GM19397 (cell line): ENCODE data around the gene CDYL.
"Not testable (repeated sequence)": the region's sequence is repeated elsewhere in the genome, so short reads cannot be mapped to it uniquely, and the experiment has no call there.

Source experiments
- ATAC-seq: cut with Tn5 transposase; IDR thresholded peaks from one replicate; pipeline ENCODE4 v1.9.1; 2021; ENCODE audit warnings: mild to moderate bottlenecking, moderate library complexity; ENCODE audit not compliant: unreplicated experiment

Gene CDYL

DNA sequence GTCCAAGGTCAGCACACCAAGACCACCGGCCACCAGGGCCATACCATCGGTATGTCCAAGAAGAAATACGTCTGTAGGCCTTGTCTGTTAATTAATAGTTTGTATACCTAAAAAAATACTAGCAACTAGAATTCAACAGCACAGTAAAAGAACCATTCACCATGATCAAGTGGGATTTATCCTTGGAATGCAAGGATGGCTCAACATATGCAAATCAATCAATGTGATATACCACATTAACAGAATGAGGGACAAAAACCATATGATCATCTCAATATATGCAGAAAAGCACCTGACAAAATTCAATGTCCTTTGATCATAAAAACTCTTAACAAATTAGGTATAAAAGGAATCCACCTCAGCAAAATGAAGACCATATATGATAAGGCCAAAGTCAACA lies 203.2 kb downstream of the CDYL start:
- ATAC-seq, result no peak

DNA sequence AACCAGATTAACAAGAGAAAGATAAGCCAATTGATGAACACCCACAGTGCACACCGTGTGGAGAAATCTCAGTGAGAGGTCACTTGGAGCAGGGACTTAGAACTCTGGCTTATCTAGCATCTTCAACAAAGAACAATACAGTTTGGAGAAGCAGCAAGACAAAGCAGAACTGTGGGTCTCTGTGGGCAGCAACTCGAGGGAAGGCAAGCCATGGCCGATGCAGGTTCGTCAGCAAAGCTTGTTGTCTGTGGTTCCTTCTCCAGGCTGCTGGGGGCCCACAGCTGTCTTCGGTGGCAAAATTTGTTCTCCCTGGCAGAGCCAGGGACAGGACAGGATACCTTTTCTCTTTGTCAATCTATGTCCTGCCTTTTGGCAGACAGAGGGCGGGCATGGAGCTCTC lies 205.6 kb downstream of the CDYL start:
- no peak for ATAC-seq

DNA sequence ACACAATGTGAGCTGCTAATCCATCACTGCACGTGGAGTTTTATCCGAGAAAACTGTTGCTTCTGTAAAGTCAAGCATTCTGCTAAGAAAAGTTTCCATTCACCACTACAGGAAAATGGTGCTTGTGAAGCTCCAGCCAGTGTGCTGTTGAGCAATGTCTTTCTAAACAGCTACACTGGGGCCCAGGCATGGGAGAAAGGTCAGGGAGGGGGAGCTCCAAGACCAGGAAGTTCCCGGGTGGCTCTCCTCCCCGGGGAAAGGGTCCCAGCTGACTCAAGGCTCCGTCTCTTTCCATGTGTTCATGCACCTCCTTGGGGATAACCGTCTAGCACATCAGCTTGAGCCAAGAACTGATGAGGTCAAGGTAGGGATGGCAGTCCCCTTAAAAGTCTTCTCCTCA lies 207.1 kb downstream of the CDYL start:
- no peak for ATAC-seq

DNA sequence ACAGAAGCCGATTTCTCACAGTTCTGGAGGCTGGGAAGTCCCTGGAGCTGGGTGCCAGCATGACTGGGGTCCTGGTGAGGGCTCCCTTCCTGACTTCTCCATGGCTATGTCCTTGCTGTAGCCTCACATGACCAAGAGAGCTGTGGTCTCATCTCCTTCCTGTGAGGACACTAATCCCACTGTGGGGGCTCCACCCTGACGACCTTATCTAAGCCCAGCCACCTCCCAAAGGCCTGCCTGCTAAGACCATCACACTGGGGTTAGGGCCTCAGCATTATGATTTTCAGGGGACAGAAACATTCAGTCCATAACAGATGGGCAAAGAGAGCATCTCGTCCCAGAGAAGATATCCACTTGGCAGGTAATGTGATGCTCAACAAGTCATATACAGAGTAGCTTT lies 210.8 kb downstream of the CDYL start:
- no peak for ATAC-seq

DNA sequence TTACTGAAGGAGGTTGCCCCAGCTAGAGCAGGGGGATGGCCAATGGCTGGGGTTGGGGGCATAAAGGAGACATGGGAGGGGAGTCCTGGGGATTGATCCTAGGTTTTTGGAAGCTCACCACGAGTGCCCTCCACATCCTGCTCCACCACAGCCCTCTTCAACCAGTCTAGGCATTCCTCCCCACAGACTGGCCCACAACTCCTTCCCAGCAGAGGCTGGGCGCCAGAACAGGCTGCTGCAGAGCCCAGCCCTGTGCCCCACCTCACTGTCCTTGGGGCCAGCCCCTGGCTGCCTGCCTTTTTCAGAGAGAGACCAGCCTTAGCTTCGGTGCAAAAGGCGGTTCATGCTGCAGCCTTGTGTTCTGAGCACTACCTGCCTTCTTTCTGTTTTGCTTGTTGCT lies 211.2 kb downstream of the CDYL start:
- ATAC-seq, result no peak

DNA sequence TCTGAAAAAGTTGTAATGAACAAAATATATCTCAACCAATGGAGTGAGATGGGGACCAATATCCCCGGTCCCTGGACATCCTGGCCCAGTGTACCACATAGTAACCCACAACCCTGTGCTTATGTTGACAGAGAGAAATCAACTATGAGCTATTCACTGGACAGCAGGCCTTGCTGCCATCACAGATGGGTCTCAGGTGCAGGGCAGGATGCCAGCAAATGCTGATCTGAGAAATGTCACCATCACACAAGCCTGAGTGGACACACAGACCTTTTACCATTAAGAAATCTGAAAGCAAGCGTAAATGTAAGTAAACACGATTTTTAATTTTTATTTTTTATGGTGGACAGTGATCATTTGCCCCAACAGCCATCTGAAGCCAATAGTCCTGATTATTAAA lies 218.5 kb downstream of the CDYL start:
- ATAC-seq, result no peak

DNA sequence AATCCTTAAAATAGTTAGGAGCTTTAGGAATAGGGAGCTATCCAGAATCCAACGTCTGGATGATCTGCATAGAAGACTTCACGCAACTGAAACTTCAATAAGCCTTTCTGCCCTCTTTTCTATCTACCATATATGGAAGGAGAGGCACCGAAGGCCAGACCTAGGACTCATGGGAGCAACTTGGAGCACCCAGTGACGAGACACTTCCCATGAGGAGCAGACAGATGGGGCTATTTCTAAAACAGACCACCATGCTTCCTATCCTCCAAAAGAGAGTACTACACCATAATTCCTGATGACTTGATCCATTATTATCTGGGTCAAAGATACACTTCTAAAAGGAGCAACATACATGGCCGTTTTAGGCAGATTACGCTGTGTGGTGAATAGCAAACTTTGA lies 221.7 kb downstream of the CDYL start:
- no peak for ATAC-seq

DNA sequence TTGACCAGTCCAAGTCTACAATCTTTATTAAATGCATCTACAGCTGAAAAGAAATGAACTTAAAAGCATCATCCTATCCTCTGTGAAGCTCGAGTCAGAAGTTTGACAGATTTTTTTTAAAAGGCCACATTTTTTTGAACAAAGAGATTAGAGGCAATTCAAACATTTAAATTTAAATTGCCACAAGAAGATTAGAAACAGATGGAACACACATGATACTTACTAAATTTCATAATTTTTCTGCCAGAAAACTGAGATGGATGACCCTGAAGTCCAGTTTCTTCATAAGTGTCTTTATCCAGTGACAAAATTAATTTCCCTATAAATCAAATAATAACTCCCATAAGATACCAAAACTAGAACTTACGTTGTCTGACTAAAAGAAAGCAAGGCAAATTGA lies 223.4 kb downstream of the CDYL start:
- no peak for ATAC-seq

DNA sequence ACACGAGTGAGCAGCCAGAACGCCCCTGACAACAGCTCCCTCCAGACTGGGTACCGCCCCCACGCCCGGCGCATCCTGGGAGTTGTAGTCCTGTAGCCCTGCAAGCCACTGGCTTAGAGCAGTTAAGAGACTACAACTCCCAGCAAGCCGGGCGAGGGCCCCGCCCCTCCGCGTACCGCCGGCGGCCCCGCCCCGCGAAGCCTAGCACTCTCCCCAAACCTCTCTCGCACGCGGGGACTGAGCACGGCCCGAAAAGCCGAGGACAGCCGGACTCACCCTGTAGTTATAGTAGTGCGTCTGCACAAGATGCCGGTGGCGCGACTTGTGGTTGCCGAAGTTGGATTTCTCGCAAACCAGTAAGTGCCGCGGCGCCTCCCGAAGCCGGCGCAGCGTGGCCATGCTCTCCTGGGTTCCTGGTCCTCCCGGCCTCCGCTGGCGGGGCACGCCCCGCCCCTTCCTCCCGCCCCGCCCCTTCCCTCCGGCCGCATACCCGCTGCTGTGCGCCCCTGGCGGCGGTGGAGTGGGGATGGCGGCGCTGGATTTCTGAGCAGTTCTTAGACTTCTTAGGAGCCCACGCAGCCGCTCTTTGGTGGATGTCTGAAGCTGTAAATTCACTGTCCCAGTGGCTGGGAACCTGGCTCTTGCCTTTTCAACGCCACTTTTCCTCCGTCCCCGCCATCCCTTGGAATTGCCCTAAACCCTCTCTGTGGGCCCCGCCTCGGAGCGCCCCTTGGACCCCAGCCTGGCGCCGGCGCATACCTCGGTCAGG lies 227.6 kb downstream of the CDYL start, which contains the start of gene RPP40:
Gene RPP40 (minus strand): TSS at position 434 of the 769 bp plus-strand sequence. CDS start 35 bp downstream, at position 399.
- peak; percentile 92 for ATAC-seq

DNA sequence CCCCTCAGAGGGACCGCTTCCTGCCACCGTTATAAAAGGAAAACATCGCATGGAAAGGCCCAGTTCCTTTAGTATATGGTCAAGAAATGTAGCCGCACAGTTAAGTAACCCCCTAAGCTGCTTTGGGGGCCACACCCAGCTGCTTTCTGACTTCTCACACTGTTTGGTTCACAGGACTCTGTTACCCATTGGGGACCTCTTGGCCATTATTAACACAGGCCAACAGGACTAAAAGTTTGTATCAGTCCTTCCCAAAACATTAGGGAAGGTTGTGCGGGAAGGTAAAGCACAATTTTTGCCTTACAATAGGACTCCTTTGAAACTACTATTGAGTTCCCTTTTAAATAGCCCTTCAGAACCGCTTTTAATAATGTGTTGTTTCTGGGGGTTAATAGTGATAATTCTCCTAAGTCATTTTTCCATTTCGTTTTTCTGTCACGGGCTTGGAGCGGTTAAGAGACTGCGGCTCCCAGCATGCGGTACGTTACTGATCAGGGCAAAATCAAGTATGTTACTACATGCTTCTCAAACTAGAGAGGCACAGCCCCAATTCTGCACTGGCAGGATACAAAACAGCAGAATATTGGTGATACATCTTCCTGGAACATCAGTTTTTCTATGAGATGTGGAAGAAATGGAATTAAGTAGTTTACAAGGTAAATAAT lies 228.3 kb downstream of the CDYL start:
- ATAC-seq, result no peak

DNA sequence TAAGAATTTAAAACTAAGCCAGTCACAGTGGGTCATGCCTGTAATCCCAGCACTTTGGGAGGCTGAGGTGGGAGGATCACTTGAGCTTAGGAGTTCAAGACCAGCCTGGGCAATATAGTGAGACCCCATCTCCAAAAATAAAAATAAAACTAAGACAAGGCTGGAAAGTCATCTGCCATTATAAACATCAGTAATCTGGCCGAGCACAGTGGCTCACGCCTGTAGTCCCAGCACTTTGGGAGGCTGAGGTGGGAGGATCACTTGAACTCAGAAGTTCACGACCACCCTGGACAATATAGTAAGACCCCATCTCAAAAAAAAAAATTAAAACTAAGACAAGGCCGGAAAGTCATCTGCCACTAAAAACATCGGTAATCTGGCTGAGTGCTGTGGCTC lies 228.8 kb downstream of the CDYL start:
- ATAC-seq, result not testable (repeated sequence)
